ENCODE results near the gene PLEKHD1.
"Not testable (repeated sequence)": the region's sequence is repeated elsewhere in the genome, so short reads cannot be mapped to it uniquely, and the experiment has no call there.

The PLEKHD1 gene

GRCh38 chr14:69484444-69485314 lies at the start of gene PLEKHD1:
Gene PLEKHD1, plus strand, starts transcription at chr14:69484728. Its CDS starts 238 bp downstream, at chr14:69484966.
- no peak for DNase-seq

GRCh38 chr14:69439521-69440270 lies 44.8 kb upstream of the PLEKHD1 start:
- DNase-seq: no peak

GRCh38 chr14:69441948-69442347 lies 42.6 kb upstream of the PLEKHD1 start:
- DNase-seq: no peak

DNA sequence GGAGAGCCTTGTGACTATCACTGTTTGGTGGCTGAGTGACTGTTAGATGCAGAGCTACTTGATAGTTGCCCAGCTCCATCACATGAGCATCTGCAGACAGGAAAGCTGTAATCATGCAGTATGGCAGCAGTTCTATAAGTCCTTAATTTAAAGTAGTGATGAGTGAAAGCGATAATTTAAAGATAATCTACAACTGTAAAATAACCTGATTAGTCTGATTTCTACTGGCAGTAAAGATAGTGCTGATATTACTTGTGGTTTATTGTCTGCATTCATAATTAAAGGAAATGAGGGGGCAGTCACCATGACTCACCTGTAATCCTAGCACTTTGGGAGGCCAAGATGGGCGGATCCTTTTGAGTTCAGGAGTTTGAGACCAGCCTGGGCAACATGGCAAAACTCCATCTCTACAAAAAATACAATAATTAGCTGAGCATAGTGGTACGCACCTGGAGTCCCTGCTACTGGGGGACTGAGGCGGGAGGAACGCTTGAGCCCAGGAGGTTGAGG lies 41.2 kb upstream of the PLEKHD1 start:
- no peak for DNase-seq

DNA sequence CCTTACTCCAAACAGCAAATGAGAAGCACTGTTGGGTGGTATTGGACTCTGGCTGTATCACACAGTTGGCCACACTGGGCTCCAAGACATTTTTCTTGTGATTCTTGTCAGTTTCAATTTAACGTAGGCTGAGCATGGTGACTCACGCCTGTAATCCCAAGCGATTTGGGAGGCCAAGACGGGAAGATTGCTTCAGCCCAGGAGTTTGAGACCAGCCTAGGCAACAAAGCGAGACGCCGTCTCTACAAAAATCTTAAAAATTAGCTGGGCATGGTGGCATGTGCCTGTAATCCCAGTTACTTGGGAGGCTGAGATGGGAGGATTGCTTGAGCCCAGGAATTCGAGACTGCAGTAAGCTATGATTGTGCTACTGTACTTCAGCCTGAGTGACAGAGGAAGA lies 35.3 kb upstream of the PLEKHD1 start:
- DNase-seq: no peak

GRCh38 chr14:69451941-69452340 lies 32.6 kb upstream of the PLEKHD1 start:
- no peak for DNase-seq

- DNase-seq: no peak
Measured at GRCh38 chr14:69458350-69458749, 26.2 kb upstream of the PLEKHD1 start.

DNA sequence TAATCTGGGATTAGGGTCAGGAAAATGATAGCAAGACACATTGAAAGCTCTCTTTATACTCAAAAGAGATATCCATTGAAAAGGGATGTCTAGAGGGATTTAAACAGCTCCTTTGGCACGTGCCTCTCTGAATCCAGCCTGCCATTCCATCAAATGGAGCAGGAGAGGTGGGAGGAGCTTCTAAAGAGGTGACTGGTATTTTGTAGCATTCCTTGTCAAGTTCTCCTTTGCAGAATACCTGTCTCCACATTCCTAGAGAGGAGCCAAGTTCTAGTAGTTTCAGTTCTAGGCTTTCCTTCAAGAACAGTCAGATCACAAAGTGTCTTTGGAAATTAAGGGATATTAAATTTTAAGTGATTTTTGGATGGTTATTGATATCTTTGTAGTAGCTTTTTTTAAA lies 25.4 kb upstream of the PLEKHD1 start:
- no peak for DNase-seq

DNA sequence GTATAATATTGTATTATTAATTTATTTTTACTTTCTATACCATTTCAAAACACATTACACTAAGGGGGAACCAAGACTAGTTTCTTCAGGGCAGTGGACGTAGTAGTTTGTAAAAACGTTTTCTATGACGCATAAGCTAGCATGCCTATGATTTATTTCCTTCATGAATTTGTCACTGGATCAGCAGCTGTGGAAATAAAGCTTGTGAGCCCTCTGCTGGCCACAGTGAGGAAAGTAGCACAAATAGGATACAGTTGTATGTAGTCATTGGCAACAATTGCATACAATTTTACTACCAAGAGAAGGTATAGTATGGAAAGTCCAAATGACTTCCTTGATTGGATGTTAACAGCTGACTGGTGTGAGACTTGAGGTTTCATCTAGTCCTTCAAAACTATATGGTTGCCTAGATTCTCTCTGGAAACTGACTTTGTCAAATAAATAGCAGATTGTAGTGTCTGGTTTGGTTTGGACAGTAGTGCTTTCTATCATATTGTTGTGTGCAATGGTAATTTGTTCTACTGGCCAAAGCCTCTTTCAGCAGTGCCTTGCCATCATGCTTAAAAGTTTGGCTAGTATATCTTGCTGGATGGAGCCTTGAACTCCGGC lies 24.3 kb upstream of the PLEKHD1 start:
- peak; percentile 64 for DNase-seq

DNA sequence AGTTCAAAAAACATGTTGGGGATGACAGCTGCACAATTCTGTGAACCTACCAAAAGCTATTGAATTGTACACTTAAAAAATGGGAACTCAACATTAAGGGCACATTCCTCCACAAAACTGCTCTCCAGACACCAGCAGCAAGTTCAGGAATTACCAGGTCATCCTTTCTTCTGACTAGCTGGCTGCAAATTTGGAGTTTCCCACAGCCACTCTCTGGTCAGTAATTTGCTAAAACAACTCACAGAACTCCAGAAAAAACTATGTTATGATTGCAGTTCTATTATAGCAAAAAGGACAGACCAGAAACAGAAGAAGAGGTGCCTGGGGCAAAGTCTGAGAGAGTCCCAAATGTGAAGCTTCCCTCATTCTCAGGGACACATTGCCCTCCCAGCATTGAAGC lies 20.1 kb upstream of the PLEKHD1 start:
- DNase-seq: no peak

GRCh38 chr14:69464829-69465228 lies 19.7 kb upstream of the PLEKHD1 start:
- DNase-seq: no peak

- DNase-seq: no peak
Measured at GRCh38 chr14:69468949-69469348, 15.6 kb upstream of the PLEKHD1 start.

- DNase-seq: no peak
Measured at GRCh38 chr14:69471436-69471835, 13.1 kb upstream of the PLEKHD1 start.

GRCh38 chr14:69471916-69472315 lies 12.6 kb upstream of the PLEKHD1 start:
- DNase-seq: no peak

DNA sequence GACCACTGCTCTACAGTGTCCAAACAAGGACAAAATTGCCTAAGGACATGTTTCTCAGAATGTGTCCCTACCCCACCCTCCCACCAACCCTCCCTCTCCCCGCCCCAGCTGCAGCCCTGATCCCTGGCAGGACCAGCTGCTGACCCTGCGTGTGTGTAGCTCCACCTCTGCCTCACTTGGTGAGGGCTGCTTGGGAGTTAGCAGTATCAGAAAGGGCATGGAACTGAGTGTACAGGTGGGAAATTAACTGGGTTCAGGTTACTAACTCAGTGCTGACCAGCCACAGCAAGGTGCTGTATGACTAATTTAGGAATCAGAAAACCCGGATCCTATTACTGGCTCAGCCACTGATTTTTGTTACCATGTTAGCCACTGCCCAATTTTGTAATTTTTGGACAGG lies 11.3 kb upstream of the PLEKHD1 start:
- DNase-seq: no peak

- DNase-seq: no peak
Measured at GRCh38 chr14:69473946-69474345, 10.6 kb upstream of the PLEKHD1 start.

DNA sequence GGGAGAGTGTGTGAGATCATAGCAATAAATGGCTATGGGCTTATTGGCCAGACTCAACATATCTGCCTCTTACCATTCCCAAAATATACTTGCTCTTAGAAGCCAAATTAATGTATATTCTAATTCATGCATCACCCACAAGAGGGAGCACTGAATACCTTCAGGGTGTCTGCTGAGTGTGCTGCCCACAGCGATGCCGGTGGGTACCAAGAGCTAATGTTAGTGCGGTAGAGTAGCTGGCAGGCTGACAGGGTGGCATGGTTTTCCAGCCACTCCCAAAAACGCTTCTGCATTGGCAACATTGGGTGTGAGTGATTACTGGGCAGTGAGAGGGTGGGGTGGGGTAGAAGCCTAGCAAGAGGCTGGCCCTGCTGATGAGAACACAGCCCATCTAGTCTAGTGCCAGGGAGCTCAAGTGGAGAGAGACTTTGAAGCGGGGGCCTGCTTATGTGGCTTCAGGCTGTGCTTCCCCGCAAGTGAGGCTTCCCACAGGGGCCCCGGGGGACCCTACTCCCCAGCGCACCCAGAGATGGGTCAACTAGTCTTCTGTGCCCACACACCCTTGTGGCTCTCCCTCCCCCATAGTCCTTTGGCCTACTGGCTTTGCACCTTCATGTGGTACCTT lies 9.2 kb upstream of the PLEKHD1 start:
- no peak for DNase-seq

DNA sequence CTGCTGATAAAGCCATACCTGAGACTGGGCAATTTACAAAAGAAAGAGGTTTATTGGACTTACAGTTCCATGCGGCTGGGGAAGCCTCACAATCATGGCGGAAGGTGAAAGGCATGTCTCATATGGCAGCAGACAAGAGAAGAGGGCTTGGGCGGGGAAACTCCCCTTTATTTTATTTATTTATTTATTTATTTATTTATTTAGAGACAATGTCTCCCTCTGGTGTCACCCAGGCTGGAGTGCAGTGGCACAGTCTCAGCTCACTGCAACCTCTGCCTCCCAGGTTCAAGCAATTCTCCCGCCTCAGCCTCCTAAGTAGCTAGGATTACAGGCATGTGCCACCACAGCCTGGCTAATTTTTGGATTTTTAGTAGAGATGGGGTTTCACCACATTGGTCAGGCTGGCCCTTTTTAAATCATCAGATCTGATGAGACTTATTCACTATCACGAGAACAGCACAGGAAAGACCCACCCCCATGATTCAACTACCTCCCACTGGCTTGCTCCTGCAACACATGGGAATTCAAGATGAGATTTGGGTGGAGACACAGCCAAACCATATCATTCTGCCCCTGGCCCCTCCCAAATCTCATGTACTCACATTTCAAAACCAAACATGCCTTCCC lies 7.6 kb upstream of the PLEKHD1 start:
- DNase-seq: not testable (repeated sequence)

DNA sequence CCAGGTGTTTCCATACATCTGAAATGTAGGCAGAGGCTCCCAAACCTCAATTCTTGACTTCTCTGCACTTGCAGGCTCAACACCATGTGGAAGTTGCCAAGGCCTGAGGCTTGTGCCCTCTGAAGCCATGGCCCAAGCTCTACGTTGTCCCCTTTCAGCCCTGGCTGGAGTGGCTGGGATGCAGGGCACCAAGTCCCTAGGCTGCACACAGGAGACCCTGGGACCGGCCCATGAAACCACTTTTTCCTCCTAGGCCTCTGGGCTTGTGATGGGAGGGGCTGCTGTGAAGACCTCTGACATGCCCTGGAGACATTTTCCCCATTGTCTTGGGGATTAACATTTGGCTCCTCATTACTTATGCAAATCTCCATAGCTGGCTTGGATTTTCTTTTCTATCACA lies 6.5 kb upstream of the PLEKHD1 start:
- not testable (repeated sequence) for DNase-seq

GRCh38 chr14:69479696-69480095 lies 4.8 kb upstream of the PLEKHD1 start:
- DNase-seq: no peak

GRCh38 chr14:69480136-69480535 lies 4.4 kb upstream of the PLEKHD1 start:
- DNase-seq: no peak

DNA sequence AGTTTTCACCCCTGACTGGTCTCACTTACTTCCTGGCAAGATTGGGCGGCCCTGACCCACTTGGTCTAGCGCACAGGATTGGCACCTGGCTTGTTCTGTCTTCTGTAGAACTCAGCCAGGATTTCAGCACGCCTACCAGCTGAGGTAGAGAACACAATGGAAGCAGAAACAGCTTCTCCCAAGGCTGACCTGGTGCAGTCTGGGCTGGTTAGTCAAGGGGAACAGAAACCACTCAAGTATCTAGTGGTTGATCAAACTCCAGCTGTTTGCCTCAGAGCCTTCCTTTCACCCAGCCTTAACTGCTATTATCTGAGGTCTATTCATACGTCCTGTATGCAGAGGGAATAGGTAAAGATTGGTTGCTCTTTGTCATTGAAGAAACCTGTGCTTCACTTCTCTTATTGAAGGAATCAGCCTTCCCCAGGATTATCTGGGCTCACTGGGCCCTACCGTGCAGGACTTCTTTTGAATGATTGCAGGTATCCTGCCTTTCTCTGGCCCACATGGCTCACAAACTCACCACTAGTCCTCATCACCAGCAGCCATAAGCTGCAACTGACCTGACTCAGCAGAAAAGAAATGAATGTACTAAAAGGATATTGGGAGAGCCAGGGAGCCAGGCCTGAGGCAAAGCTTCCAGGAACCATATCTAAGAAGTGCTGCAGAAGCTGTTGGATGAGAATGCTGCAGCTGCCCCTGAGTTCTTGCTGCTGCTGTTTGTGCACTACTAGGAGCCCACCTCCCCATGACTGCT lies 2.5 kb upstream of the PLEKHD1 start:
- no peak for DNase-seq
